EH (cell line): Measurements from ENCODE around the gene POR.

ENCODE experiments used
- DNase-seq: peaks from one replicate; pipeline ENCODE4 v3.0.0-alpha.2; 2015; ENCODE audit warnings: low read depth

The POR gene

DNA sequence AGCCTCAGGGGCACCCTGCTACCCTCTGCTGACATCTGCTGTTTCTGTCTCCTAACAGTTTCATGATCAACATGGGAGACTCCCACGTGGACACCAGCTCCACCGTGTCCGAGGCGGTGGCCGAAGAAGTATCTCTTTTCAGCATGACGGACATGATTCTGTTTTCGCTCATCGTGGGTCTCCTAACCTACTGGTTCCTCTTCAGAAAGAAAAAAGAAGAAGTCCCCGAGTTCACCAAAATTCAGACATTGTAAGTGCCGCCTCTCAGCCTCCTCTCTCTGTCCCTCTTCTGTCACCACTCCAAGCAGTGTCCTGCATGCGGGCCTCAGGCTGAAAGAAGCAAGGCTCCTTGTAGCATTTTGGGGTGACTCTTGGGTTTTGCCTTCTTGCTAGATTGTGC, 39.0 kb downstream of the POR start:
- no peak for DNase-seq

DNA sequence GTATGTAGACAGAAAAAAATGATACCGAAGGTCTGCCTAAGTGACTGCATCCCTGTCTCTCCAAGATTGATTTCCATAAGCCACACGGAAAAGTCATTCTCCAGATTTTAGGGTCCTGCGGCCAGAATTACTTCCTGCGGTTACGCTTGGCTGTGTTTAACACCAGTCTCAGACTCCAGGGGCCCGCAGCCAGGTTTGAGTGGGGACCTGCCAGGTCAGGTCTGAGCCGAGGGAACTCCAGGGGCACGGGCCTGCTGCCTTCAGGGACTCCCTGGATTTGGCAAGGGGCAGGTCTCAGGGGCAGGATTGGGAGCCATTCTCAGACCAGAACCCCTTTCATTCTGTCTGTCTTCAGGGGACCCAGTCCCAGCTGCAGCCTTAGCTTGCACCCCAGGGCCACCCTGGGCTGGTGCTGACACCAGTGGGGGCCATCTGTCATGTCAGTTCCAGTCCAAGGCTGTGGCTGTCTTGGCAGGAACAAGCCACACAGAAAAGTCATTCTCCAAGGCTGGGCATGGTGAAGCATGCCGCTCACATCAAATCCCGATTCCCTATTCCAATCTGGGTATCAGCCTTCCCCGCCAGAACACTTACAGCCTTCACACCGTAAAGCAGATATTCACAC, 40.5 kb downstream of the POR start:
- DNase-seq: no peak

GRCh38 chr7:75957021-75957736, 42.2 kb downstream of the POR start:
- peak; percentile 27 for DNase-seq

- DNase-seq: peak; percentile 73
Measured at GRCh38 chr7:75958802-75959543, 44.0 kb downstream of the POR start.

DNA sequence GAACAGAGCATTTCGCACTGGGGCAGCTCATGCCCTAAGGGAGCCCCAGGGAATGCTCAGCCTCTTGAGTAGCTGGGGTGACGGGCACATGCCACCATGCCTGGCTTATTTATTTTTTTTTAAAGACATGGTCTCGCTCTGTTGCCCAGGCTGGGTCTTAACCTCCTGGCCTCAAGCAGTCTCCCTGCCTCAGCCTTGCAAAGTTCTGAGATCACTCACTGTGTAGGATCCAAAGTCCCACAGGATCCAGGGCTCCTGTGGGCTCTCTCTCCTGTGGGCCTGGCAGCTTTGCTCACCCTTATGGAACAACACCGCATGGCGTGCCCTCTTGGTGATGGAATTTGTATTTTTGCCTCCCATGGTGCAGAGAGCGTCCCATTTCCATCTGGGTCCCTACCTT, 45.4 kb downstream of the POR start:
- no peak for DNase-seq

DNA sequence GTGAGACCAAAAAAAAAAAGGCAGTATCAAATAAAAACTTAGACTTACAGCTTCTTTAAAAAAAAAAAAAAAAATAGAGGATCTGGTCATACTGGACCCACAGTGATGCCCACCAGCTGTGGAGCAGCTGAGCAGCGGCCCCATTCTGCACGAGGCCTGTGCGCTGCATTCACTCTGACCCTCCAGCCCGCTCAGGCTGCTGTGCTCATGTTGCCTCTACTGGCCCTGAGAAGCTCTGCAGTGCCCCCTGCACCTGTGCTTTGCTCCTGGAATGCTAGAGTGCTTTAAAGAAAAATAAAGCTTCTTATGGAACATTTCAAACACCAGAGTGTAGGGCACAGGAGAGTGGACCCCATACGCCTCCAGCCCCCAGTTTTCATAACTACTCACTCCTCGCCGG, 46.3 kb downstream of the POR start:
- DNase-seq: no peak

DNA sequence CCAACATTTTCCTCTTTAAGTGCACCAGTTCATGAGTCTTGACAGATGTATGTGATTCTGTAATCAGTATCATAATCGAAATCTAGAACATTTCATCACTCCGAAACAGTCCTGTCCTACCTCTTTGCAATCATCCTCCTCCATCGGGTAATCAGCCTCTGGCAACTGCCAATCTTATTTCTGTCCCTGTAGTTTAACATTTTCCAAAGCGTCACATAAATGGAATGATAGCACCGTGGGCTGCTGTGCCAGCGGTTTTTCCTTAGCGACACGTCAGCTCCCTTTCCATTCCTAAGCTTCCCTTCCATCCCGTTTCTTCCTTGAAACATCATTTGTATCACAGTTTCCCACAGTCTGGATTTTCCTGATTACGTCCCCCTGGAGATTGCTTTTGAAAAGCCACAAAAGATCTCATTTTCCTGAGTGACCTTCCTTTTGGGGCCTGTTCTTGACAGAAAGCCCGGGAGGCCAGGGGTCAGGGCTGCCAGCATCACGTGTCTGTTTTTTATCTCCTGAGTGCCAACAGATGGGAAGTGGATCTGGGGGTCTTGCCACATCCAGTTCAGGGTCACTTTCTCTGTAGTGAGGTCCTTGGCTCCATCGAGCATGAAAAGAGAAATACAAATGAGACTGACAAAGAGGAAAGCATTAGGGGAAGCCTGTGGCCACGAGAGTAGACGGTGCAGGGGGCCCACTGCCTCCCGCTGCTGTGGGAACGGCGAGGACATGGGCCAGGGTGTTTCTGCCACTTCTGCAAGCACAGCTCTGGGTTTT, 47.8 kb downstream of the POR start:
- DNase-seq: peak; percentile 89

GRCh38 chr7:75963381-75963995, 48.5 kb downstream of the POR start:
- DNase-seq: no peak

DNA sequence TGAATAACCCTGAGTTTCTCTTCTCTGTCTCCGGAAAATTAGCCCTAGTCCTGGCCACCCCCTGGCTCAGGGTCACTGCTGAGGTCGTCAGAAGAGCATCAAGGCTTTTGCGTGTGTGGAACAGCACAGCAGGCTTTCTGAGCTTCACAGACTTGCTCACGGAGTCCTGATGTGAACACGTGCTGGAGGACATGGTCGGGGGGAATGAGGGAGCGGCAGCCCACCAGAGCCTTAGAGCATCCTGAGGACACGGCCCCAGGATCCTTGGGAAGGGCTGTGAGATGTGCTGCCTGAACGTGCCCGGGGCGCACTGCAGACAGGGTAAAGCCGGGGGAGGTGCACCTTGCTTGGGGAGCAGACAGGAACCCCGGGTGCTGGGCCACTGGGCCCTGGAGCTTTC, 50.7 kb downstream of the POR start:
- no peak for DNase-seq

DNA sequence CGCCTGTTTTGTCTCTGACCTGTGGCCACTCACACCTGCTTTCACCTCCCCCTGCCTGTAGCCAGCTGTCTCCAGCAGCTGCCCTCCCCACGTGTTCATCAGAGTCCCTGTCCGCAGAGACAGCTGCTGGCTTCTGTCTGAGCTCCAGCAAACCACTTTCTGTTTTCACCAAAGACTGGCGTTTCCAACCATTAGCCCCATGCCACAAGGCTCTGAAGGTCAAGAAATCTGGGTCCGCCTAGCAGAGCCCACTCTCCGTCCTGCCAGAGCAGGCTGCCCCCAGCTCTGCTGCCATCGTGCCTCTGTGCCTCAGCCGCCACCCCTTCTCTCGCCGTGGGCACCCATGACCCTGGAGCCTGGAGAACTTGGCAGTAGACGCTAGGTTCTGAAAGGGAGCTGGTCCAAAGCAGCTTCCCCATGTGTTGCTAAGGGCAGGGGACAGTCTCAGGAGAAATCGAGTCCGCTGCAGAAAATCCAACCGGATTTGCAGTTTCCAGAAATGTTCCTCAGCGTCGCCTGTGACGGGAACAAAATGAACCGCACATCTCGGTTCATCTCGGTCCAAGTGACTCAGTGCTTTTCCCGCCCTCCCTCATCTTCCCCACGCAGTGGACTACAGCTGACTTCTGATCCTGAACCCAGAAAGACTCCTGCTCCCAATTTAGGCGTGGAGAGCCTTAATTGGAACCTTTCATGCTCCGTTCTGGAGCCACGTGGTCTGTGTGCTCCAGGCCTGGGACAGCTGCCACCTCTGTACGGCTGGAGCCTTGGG, 51.4 kb downstream of the POR start:
- DNase-seq: peak; percentile 55

DNA sequence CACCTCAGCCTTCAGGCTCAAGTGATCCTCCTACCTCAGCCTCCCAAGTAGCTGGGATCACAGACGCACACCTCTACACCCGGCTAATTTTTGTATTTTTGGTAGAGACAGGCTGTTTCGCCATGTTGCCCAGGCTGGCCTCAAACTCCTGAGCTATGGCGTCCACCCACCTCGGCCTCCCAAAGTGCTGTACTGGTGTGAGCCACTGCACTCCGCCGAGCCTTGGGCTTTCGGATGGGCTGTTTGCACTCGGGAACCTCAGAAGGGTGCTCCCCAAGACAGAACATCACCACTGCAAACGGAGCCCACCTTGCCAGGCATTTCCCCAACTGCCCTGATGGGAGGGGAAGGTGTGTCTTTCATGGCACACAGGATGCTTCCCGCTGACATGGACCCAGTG, 52.1 kb downstream of the POR start:
- no peak for DNase-seq

DNA sequence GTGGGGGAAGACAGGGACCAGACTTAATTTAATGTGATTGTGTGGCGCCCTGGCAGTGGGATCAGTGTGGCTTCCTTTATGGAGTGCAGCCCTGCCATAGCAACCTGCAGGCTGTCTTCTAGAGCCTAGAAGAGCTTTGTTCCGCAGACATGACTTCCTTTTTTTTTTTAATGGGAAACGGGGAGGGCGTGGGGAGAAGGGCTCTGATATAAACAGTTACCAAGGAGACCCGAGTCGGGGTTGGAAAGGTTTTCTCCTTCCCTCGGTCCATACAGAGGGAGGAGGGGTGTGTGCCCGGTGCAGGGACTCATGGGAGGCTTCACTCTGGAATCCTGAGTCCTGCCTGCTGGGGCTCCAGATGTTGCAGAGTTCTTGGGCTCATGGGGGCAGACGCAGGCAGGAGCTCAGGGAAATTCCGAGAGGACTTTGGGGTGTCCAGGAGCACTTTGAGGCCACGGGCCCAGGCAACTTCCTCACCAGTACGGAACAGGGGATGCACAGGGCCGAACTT, 52.6 kb downstream of the POR start:
- DNase-seq: no peak

DNA sequence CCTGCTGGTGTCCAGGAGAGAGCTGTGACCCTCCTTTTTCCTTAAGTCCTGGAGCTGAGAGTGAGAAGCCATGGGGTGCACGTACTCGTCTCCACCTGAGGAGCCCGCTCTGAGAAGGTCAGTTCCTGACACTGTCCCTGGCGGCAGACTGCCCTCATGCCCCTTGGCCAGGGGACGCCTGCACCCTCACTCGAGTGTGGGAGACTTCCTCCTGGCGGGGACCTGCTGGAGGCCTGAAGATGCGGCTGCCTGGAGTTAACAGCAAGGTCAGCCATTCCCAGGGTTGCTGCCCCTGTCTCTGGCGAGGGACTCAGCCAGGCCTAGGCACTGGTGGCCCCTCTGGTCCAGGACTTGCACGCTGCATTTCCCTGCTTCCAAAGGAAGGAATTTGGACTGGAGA, 53.1 kb downstream of the POR start:
- DNase-seq: no peak

DNA sequence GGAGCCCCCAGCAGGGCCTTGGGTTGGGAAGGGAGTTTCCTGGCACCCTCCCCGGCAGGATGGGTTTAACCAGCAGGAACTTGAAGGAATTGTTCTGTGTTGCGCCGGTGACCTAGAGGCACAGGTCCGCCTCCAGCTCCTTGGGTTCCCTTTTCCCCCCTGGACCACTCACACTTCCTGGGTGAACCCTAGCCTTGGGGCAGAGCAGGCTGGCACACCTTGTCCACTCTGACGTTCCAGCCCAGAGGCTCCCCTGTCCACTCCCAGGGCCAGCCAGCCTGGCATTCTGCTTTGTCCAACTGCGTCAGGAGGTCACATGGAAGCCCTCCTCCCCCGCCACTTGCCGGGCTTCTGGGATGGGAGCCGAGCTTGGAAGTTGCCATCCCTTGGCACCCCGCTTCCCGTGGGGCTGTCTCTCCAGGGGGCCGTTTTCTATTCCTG, 53.6 kb downstream of the POR start:
- no peak for DNase-seq

GRCh38 chr7:75969182-75969581, 54.2 kb downstream of the POR start:
- no peak for DNase-seq

- no peak for DNase-seq
Measured at GRCh38 chr7:75969704-75970498, 54.9 kb downstream of the POR start.

GRCh38 chr7:75971309-75971960, 56.5 kb downstream of the POR start:
- DNase-seq: no peak

GRCh38 chr7:75971961-75972763, 57.2 kb downstream of the POR start:
- no peak for DNase-seq

GRCh38 chr7:75977743-75978142, 62.8 kb downstream of the POR start:
- DNase-seq: no peak
